OCI-LY3 (cell line): Measurements from ENCODE around the gene SLC4A4.

Source experiments
- H2AFZ ChIP-seq: fragments of 200-600, 300-600 bp; shearing (Covaris generic); 2 replicates; pipeline ENCODE4 v1.6.0; 2014; ENCODE audit warnings: antibody characterized with exemption, low read depth, low read length
- H3K27ac ChIP-seq: fragments of 200-600, 300-600 bp; sonication (generic); 2 replicates; pipeline ENCODE4 v1.5.1; 2014; ENCODE audit warnings: mild to moderate bottlenecking, low read length, moderate library complexity, mixed read lengths
- H3K27me3 ChIP-seq: fragments of 200-600, 300-600 bp; sonication (generic); 2 replicates; pipeline ENCODE4 v1.6.1; 2014; ENCODE audit warnings: low read depth, low read length, mixed read lengths
- H3K36me3 ChIP-seq: fragments of 200-600, 300-600 bp; sonication (generic); replicated peaks from 2 replicates; pipeline ENCODE3; 2014; ENCODE audit warnings: low read depth, low read length, mixed read lengths
- H3K4me1 ChIP-seq: fragments of 300-600, 200-600 bp; sonication (generic); 2 replicates; pipeline ENCODE4 v1.6.1; 2014; ENCODE audit warnings: low read length, mixed read lengths
- H3K4me2 ChIP-seq: fragments of 200-600, 300-600 bp; sonication (generic); 2 replicates; pipeline ENCODE4 v1.6.1; 2014; ENCODE audit warnings: low read length, mixed read lengths
- H3K4me3 ChIP-seq: fragments of 300-600, 200-600 bp; sonication (generic); 2 replicates; pipeline ENCODE4 v1.5.1; 2014; ENCODE audit warnings: antibody characterized with exemption, mild to moderate bottlenecking, low read length, moderate library complexity
- H3K79me2 ChIP-seq: fragments of 300-600, 200-600 bp; shearing (Covaris generic); 2 replicates; pipeline ENCODE4 v1.6.1; 2014; ENCODE audit warnings: mild to moderate bottlenecking, low read length, mixed read lengths
- H3K9ac ChIP-seq: fragments of 300-600, 200-600 bp; shearing (Covaris generic); 2 replicates; pipeline ENCODE4 v1.6.0; 2014; ENCODE audit warnings: mild to moderate bottlenecking, low read length, moderate library complexity
- H3K9me3 ChIP-seq: fragments of 200-600, 300-600 bp; shearing (Covaris generic); 2 replicates; pipeline ENCODE4 v1.6.1; 2014; ENCODE audit warnings: low read length, mixed read lengths; ENCODE audit not compliant: insufficient read depth
- H4K20me1 ChIP-seq: fragments of 200-600, 300-600 bp; sonication (generic); 2 replicates; pipeline ENCODE4 v1.6.1; 2016; ENCODE audit warnings: low read length, mixed read lengths; ENCODE audit not compliant: insufficient read depth
- EZH2phosphoT487 ChIP-seq: fragments of 200-600 bp; shearing (Covaris generic); IDR thresholded peaks from 2 replicates; pipeline ENCODE4 v1.6.1; 2018; ENCODE audit warnings: antibody characterized with exemption, mixed run types, low read depth
- TF ChIP-seq, protein P1 (sequence below): fragments of 200-600, 300-600 bp; sonication (generic); IDR thresholded peaks from 2 replicates; pipeline ENCODE4 v1.5.1; 2014; ENCODE audit warnings: antibody characterized with exemption, low read length, low read depth

The SLC4A4 gene

DNA sequence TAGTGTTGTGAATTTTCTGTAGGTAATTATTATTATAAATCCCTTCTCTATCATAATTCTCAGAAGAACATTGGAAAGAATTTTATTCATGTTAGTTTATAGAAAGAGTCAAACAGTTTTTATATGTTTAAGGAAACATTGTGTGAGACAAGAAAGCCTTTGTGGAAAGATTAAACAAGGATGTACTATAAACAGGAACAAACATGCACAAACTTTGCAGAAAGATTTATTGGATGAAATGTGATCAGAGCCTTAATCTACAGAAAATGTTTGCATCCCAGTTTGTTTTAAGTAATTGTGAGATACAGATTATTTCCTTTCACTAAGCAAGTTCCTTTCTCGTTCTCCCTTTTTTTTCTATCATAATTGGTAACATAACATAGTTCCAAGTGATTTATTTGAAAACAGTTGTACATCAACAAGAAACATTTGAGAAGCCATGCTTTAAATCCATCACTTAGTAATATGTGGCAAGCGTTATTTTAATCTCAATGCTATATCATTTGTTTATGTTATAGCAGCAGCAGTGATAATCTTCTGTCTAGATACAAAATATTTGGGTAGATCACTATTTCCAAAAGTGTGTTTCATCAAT lies 129.4 kb downstream of the SLC4A4 start:
- TF ChIP-seq, protein P1, sequence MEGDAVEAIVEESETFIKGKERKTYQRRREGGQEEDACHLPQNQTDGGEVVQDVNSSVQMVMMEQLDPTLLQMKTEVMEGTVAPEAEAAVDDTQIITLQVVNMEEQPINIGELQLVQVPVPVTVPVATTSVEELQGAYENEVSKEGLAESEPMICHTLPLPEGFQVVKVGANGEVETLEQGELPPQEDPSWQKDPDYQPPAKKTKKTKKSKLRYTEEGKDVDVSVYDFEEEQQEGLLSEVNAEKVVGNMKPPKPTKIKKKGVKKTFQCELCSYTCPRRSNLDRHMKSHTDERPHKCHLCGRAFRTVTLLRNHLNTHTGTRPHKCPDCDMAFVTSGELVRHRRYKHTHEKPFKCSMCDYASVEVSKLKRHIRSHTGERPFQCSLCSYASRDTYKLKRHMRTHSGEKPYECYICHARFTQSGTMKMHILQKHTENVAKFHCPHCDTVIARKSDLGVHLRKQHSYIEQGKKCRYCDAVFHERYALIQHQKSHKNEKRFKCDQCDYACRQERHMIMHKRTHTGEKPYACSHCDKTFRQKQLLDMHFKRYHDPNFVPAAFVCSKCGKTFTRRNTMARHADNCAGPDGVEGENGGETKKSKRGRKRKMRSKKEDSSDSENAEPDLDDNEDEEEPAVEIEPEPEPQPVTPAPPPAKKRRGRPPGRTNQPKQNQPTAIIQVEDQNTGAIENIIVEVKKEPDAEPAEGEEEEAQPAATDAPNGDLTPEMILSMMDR, result no peak
- TF ChIP-seq EZH2phosphoT487, result no peak
- Histone ChIP-seq H2AFZ (no peak overlapping the region), H3K27ac (no peak overlapping the region), H4K20me1 (no peaks in the 10 kb centered on the region), H3K9ac (no peak overlapping the region), H3K4me2 (no peak overlapping the region), H3K27me3 (no peaks in the 10 kb centered on the region), H3K4me3 (no peak overlapping the region), H3K36me3 (no peaks in the 10 kb centered on the region), H3K4me1 (no peaks in the 10 kb centered on the region), H3K79me2 (no peaks in the 10 kb centered on the region), H3K9me3 (no peaks in the 10 kb centered on the region)

DNA sequence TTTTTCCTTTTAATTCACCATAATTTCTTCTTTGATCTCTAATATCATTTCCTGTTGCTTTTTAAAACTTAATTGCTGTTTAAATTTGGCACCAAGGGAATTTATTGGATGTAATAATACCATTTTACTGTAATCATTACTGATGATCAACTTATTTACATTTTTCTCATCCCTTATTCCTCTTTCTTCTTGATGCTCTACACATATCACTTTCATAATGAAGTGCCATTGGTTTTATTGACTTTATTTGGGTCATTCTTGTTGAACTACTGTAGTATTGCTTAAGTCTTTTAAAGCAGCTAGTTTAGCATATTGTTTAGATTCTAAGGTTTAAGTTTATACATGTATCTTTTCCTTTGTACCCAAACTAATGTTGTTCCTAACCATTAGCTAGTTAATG lies 130.7 kb downstream of the SLC4A4 start:
- no peak overlapping the region for H3K9ac ChIP-seq
- H3K4me2 ChIP-seq, result no peak overlapping the region
- TF ChIP-seq, protein P1, result no peak
- TF ChIP-seq EZH2phosphoT487, result no peak
- no peaks in the 10 kb centered on the region for H3K79me2 ChIP-seq
- no peak overlapping the region for H3K4me3 ChIP-seq
- no peaks in the 10 kb centered on the region for H3K9me3 ChIP-seq
- no peaks in the 10 kb centered on the region for H3K4me1 ChIP-seq
- no peaks in the 10 kb centered on the region for H4K20me1 ChIP-seq
- H3K27me3 ChIP-seq, result no peaks in the 10 kb centered on the region
- no peak overlapping the region for H3K27ac ChIP-seq
- H2AFZ ChIP-seq, result no peak overlapping the region
- H3K36me3 ChIP-seq, result no peaks in the 10 kb centered on the region

DNA sequence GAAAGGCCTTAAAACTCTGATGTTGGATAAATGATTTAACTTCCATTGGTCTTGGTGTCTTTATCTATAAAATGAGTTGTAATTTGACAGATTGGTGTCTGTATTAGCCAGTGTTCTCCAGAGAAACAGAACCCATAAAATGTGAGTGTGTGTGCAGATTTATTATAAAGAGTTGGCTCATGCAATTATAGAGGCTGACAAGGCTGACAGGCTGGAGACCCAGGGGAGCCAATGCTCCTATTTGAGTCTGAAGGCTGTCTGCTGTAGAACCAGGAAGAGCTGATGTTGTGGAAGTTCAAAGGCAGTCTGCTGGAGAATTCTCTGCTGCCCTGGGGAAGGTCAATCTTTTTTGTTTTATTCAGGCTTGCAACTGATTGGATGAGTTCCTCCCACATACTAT lies 131.7 kb downstream of the SLC4A4 start:
- H3K4me1 ChIP-seq, result no peaks in the 10 kb centered on the region
- no peak overlapping the region for H2AFZ ChIP-seq
- no peaks in the 10 kb centered on the region for H4K20me1 ChIP-seq
- no peaks in the 10 kb centered on the region for H3K36me3 ChIP-seq
- H3K9ac ChIP-seq, result no peak overlapping the region
- H3K9me3 ChIP-seq, result no peaks in the 10 kb centered on the region
- H3K79me2 ChIP-seq, result no peaks in the 10 kb centered on the region
- no peak overlapping the region for H3K4me2 ChIP-seq
- H3K4me3 ChIP-seq, result no peak overlapping the region
- no peak overlapping the region for H3K27ac ChIP-seq
- TF ChIP-seq, protein P1, result no peak
- TF ChIP-seq EZH2phosphoT487, result no peak
- no peaks in the 10 kb centered on the region for H3K27me3 ChIP-seq

DNA sequence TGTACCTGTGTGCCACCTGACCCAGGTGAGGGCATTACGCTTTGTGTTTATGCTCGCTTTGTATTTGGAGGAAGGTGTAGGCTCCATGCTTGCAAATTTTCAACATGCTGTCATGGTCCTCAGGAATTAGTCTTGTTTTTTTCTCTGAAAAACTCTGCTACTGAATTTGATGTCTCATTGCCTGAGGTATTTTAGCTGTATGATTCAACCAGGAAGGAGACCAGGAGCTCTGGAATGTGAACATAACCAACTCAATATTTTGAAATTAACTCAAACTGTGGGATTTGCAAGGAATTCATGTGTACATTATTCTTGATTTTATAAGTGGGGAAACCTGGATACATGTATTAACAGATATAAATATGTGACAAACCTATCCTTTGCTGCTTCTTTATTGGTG lies 134.1 kb downstream of the SLC4A4 start:
- no peak overlapping the region for H3K27ac ChIP-seq
- H2AFZ ChIP-seq, result no peak overlapping the region
- no peak overlapping the region for H3K4me3 ChIP-seq
- H3K27me3 ChIP-seq, result no peaks in the 10 kb centered on the region
- no peak overlapping the region for H3K9ac ChIP-seq
- no peaks in the 10 kb centered on the region for H3K9me3 ChIP-seq
- no peaks in the 10 kb centered on the region for H3K4me1 ChIP-seq
- H4K20me1 ChIP-seq, result no peaks in the 10 kb centered on the region
- H3K79me2 ChIP-seq, result no peaks in the 10 kb centered on the region
- TF ChIP-seq, protein P1, result no peak
- no peak for TF ChIP-seq EZH2phosphoT487
- no peak overlapping the region for H3K4me2 ChIP-seq
- H3K36me3 ChIP-seq, result no peaks in the 10 kb centered on the region
